Inflammatory macrophage (primary cell): ENCODE data around the gene PFN3.

Experiments used
- DNase-seq, 2 donors: peaks; one replicate each; pipeline ENCODE4 v3.0.0-alpha.2; 2020 to 2022

The PFN3 gene

DNA sequence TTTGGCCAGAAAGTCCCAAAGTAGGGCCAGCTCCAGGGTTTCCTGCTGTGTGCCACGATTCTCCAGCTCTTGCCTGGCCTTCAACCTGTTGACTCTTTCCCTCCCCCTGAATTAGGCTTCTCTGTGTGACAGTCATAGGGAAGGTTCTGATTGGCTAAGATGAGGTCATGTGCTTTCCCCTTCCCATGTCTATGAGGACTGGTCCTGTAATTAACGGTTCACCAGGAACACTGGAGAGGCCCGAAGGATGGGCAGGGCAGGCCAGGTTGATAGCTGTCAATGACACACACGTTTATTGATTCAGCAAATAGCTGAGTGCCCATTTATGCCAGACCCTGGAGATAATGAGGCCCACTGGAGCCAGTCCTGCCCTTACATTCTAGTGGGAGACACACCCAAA, 37.2 kb upstream of the PFN3 start:
- no peak for DNase-seq

- DNase-seq: no peak
Observed at GRCh38 chr5:177435847-177436536, 35.5 kb upstream of the PFN3 start.

GRCh38 chr5:177434942-177435738, 34.7 kb upstream of the PFN3 start:
- DNase-seq: no peak

GRCh38 chr5:177434437-177434836, 34.0 kb upstream of the PFN3 start:
- no peak for DNase-seq

GRCh38 chr5:177433658-177434217, 33.3 kb upstream of the PFN3 start:
- DNase-seq: no peak

DNA sequence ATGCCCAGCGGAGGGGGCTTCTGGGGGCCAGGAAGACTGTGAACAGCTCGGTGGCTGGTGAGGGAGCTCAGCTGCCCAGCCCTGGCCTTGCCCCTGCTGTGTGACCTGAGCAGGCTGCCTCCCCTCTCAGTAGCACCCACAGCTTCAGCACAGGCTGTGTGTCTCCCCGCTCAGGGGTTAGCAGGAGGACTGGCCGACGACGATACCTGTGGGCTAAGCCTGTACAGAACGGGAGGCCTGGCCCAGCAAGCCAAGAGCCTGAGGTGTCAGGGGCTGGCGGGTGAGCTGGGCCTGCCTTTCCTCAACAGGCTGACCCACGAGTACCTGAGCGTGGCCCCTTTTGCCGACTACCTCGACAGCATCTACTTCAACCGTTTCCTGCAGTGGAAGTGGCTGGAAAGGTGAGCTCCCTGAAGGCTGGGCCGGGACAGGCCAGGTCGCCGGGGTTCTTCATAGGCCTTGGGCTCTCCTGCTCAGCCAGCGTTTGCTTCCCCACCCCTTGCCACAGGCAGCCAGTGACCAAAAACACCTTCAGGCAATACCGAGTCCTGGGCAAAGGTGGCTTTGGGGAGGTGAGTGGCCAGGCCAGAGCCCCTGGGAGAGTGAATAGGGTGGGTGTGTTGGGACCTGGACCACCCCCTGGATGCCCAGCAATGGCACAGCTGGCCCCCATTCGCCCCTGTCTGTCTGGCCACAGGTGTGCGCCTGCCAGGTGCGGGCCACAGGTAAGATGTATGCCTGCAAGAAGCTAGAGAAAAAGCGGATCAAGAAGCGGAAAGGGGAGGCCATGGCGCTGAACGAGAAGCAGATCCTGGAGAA, 32.6 kb upstream of the PFN3 start:
- DNase-seq: no peak

- DNase-seq: no peak
Observed at GRCh38 chr5:177432143-177432838, 31.8 kb upstream of the PFN3 start.

GRCh38 chr5:177431317-177432142, 31.1 kb upstream of the PFN3 start:
- DNase-seq: peak in 1 of 2 donors; percentile 29

DNA sequence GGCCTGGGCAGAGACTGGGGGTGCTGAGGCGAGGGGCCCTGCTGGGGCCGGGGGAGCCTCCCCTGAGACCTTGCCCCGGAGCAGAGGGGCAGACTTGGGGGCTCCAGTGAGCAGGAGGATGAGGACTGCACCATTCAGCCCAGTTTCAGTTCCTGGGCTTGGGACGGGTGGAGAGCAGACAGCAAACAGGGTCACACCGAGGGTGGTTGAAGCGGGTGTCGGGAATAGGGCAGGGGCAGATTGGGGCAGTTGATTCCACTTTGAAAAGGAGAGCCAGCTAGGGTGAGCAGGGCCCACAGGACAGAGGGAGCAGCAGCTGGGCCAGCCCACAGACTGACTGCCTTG, 30.5 kb upstream of the PFN3 start:
- no peak for DNase-seq

DNA sequence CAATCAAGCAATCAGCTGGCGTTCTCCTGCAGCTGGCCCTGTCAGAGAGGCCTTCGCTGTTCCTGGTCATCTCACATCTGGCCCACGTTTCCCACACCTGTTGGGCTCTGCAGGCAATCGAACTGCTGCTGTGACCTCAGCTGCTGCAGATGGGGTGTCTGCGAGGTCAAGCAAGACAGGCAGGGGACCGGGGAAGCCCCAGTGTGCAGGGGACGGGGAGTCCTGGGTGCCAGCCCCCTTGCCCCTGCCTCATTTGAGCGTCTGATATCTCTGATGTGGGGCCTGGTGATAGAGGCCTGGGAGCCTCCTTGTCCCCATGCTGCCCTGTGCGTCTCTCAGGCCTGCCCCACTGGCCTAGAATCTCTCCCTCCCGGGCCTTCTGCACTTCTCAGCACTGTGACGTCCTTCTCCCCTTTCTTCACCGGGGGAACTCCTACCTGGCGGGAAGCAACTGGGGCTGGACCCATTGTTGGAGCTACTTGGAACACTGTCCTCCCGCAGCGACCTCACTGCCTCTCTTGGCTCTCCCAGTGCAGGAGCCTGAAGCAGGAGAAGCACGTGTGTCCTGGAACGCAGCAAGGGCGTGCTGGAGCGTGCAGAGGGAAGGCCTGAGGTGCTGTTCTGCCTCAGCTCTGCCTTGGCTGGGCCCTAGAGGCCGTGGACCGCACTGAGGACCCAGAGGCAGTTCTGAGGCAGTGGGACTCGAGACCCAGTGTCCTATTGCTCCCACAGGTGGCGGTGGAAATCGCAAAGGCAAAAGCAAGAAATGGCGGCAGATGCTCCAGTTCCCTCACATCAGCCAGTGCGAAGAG, 29.9 kb upstream of the PFN3 start:
- no peak for DNase-seq

- DNase-seq: peak; percentile 97 to 98
Observed at GRCh38 chr5:177429248-177430040, 29.0 kb upstream of the PFN3 start.

- peak in 1 of 2 donors; percentile 44 for DNase-seq
Observed at GRCh38 chr5:177428574-177429217, 28.2 kb upstream of the PFN3 start.

- peak; percentile 48 to 50 for DNase-seq
Observed at GRCh38 chr5:177427919-177428573, 27.6 kb upstream of the PFN3 start.

DNA sequence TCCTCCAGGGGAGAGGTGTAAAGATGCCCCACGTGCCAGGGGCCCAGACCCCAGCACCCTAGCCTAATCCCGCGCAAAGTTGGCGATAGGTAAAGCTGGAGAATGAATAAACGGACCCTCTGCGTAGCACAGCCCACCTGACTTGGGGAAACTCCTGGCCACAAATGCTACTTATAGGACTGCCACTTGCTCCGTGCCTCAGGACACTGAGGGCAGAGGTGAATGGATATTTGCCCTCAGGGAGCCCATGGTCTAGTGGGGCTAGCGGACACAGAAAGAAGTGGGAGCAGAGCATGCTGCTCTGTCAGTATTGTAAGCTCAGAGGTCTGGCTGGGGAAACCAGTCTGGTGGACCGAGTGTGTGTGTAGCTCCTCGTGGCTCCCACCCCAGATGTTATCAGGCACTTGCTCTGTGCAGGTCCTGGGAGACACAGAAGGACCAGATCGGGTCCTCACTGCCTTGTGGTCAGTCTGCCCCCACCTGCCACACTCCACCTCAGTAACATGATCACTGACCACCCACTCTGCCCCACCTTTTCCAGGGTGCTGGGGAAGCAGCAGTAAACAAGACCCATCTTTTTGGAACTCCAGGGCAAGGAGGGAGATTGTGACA, 26.9 kb upstream of the PFN3 start:
- no peak for DNase-seq

- DNase-seq: peak in 1 of 2 donors; percentile 53
Observed at GRCh38 chr5:177426566-177427210, 26.2 kb upstream of the PFN3 start, which contains the start of gene GRK6. GRK6 (plus strand) TSS chr5:177426676; CDS start chr5:177426846, 170 bp downstream.

DNA sequence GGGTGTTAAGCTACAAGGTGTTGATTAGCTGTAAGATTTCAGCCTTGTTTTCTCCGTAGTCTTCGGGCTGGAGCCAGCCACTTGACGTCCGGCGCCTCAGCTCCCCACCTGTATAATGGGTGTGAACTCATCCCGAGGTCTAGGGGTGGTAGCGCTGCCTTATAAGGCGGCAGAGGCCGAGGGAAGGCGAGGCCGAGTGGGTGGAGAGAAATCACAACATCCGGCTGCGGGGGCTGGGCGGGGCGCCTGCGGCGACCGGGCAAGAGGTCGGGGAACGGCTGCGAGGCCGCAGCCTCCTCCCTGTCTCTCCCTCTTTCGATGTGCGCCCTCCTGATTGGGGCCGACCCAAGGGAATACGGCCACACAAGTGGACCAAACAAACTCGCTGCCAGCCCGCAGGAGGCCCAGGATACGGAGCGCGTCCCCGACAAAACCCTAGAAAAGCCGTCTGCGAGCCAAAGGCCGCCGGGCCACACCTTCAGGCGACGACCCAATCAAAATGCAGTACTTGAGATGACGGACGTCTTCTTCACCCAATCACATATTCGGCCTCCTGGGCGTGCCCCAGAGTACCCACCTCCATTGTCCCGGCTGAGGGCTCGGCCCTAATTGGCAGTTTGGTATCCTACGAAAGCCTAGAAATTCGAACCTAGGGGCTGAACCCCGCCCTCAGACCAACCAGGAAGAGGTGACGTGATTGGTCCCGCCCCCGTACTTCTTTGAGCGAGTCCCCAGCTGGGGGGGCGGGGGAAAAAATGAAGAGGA, 25.5 kb upstream of the PFN3 start:
- peak; percentile 100 for DNase-seq
